Measurements from ENCODE around the gene SPP1. TPM values are rescaled to one million over a fixed set of nuclear protein-coding genes. Genes with fewer than 3 reads are reported as not detected.
"Not testable (repeated sequence)": the region's sequence is repeated elsewhere in the genome, so short reads cannot be mapped to it uniquely, and the experiment has no call there.

The SPP1 gene
- total RNA-seq, 1 donor from 2014 or later: 3.7 TPM

DNA sequence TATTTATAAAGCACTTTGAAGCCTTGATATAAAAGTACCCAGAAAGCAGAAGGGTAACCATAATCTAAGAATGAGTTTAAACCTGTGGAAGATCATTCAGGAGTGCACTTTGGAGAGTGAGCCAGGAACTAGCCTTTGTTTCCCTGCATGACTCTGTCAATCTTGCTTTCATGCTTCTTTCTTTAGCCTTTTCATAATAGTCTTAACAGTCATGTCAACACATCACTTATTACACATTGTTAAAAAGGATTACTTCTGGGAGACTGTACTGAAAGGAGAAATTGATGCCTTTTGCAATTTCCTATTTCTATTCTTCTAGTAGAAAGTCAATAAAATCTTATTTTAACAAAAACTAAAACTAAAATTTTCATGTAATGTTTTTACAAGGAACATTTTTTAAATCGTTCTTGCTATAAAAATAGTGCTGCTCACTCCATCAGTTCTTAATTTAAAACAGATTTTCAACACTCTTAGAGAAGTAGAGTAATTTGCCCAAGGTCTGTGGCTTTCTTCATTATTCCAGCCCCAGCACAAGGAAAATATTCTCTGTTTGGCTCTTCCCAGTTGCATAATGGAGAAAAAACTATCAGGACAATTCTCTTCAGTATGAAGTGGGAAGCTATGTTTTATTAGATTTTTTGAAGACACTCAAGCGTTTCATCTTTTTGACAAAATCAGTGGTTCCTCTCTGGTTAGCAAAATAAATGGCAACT is 35.4 kb upstream of the SPP1 start:
- Mint-ChIP-seq H3K4me3 (ENCODE audit: low read depth) (no peak overlapping the region), H3K27ac (no peak overlapping the region), H3K36me3 (ENCODE audit: insufficient read depth) (no peaks in the 10 kb centered on the region), H3K27me3 (peaks cover 4% of the 10 kb centered on the region), H3K9me3 (ENCODE audit: low read depth) (no peaks in the 10 kb centered on the region), H3K4me1 (ENCODE audit: low read depth) (peaks cover 9% of the 10 kb centered on the region)
- TF ChIP-seq, protein P1, sequence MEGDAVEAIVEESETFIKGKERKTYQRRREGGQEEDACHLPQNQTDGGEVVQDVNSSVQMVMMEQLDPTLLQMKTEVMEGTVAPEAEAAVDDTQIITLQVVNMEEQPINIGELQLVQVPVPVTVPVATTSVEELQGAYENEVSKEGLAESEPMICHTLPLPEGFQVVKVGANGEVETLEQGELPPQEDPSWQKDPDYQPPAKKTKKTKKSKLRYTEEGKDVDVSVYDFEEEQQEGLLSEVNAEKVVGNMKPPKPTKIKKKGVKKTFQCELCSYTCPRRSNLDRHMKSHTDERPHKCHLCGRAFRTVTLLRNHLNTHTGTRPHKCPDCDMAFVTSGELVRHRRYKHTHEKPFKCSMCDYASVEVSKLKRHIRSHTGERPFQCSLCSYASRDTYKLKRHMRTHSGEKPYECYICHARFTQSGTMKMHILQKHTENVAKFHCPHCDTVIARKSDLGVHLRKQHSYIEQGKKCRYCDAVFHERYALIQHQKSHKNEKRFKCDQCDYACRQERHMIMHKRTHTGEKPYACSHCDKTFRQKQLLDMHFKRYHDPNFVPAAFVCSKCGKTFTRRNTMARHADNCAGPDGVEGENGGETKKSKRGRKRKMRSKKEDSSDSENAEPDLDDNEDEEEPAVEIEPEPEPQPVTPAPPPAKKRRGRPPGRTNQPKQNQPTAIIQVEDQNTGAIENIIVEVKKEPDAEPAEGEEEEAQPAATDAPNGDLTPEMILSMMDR (IDR thresholded peaks at IDR 0.05; ENCODE audit: unreplicated experiment): no peak
- DNase-seq (ENCODE audit: low spot score, unreplicated experiment): no peak

DNA sequence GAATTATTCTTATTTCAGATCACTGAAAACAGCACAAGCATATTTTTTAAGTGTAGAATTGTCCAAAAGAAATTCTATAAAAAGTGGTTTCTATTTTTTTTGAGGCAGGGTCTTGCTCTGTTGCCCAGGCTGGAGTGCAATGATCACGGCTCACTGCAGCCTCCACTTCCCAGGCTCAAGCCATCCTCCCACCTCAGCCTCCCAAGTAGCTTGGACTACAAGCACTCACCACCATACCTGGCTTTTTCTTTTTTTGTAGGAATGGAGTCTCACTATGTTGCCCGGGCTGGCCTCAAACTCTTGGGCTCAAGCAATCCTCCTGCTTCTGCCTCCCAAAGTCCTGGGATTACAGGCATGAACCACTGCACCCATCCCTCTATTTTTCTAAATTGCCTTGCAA is 34.7 kb upstream of the SPP1 start:
- DNase-seq (ENCODE audit: low spot score, unreplicated experiment); H3K36me3 Mint-ChIP-seq (ENCODE audit: insufficient read depth); H3K4me1 Mint-ChIP-seq (ENCODE audit: low read depth); H3K9me3 Mint-ChIP-seq (ENCODE audit: low read depth); H3K4me3 Mint-ChIP-seq (ENCODE audit: low read depth); H3K27me3 Mint-ChIP-seq: not testable (repeated sequence)
- peak overlapping the region; percentile 16 for H3K27ac Mint-ChIP-seq

DNA sequence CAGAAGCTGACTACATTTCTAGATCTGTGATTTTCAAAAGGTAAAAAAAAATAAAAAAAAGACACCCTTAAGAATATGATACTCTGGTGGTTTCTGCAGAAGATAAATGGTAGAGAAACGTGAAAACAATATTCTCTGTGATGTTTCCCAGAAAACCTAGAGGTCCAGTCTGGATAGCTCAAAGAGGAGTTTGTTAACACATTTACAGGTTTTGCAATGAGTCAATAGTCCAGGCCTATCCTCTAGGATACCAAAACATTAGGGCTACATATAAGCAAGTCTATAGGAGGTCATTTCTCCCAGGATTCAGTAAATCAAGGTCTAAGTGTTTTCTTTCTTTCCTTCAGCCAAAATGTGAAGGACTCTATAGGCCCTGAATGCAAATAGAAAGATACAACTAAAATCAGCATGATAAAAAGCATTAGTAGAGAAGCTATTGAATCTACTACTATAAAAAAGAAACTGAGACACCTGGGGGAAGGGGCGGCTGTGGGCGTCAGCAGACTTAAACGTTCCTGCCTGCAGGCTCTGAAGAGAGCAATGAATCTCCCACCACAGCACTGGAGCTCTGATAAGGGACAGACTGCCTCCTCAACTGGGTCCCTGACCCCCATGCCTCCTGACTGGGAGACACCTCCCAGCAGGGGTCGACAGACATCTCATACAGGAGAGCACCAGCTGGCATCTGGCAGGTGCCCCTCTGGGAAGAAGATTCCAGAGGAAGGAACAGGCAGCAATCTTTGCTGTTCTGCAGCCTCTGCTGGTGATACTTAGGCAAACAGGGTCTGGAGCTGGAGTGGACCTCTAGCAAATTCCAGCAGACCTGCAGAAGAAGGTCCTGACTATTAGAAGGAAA is 33.7 kb upstream of the SPP1 start:
- Mint-ChIP-seq H3K9me3 (ENCODE audit: low read depth) (no peaks in the 10 kb centered on the region), H3K36me3 (ENCODE audit: insufficient read depth) (no peaks in the 10 kb centered on the region), H3K27me3 (no peaks in the 10 kb centered on the region), H3K4me1 (ENCODE audit: low read depth) (peaks cover 9% of the 10 kb centered on the region), H3K4me3 (ENCODE audit: low read depth) (no peak overlapping the region), H3K27ac (no peak overlapping the region)
- TF ChIP-seq, protein P1 (IDR thresholded peaks at IDR 0.05; ENCODE audit: unreplicated experiment): no peak
- DNase-seq (ENCODE audit: low spot score, unreplicated experiment): no peak

DNA sequence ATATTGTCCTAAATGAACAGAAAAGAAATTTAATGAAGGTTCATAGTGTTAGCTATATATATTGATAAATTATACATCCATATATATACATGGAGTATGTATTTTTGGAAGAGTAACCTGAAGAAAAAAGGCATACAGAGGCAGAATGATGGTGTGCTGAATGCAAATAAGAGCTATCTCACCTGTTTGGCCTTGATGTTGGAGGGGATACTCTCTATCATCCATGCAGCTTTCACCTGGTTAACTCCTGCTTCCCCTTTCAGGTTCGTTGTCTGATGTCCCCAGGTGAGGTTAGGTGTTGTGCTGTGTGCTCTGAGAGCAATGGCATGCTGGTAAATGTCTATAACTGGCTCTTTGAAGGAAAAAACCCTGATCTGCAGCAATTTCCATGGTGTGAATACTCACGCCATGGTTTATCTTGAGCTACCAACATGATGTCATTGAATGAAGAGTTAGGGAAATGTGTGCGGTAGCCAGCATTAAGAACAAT is 31.8 kb upstream of the SPP1 start:
- Mint-ChIP-seq H3K27me3 (no peaks in the 10 kb centered on the region), H3K4me1 (ENCODE audit: low read depth) (peaks cover 9% of the 10 kb centered on the region)
- no peak for DNase-seq (ENCODE audit: low spot score, unreplicated experiment)

DNA sequence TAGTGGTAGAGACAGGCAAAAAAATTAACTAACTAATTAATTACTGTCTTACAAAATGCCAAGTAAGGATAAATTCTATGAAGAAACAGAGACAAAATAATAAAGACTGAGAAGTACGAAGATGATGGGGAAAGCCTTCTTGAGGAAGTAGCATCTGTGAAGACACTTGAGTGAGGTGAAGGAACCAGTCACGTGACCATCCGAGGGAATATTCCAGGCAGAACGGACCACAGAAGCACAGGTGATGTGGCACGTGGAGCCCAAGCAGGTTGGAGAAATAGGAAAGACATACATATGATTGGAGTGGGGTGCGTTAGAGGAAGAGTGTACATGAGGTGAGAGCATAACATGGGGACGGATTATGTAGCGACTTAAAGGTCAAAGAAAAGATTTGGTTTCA is 30.5 kb upstream of the SPP1 start:
- Mint-ChIP-seq H3K4me1 (ENCODE audit: low read depth) (peaks cover 9% of the 10 kb centered on the region), H3K9me3 (ENCODE audit: low read depth) (no peaks in the 10 kb centered on the region), H3K36me3 (ENCODE audit: insufficient read depth) (no peaks in the 10 kb centered on the region), H3K27ac (no peak overlapping the region), H3K4me3 (ENCODE audit: low read depth) (no peak overlapping the region), H3K27me3 (no peaks in the 10 kb centered on the region)
- no peak for DNase-seq (ENCODE audit: low spot score, unreplicated experiment)
- TF ChIP-seq, protein P1 (IDR thresholded peaks at IDR 0.05; ENCODE audit: unreplicated experiment): no peak

More for the DNA sequence above, 31.8 kb upstream of the SPP1 start:
- no peak overlapping the region for H3K27ac Mint-ChIP-seq
- no peaks in the 10 kb centered on the region for H3K9me3 Mint-ChIP-seq (ENCODE audit: low read depth)
- TF ChIP-seq, protein P1 (IDR thresholded peaks at IDR 0.05; ENCODE audit: unreplicated experiment): no peak
- no peak overlapping the region for H3K4me3 Mint-ChIP-seq (ENCODE audit: low read depth)
- no peaks in the 10 kb centered on the region for H3K36me3 Mint-ChIP-seq (ENCODE audit: insufficient read depth)
